Lower leg skin (tissue), 3 donors: Measurements from ENCODE around the gene ABAT.

ENCODE experiments used
- POLR2A ChIP-seq, 2 donors: fragments of 450-650 bp; IDR thresholded peaks; one replicate each; pipeline ENCODE4 v1.6.1; 2016 to 2017; ENCODE audit warnings: antibody characterized with exemption in 2 of 2, mild to moderate bottlenecking in 1 of 2, moderate library complexity in 1 of 2
- TF ChIP-seq, protein P1 (sequence below), 3 donors: fragments of 450-650 bp; IDR thresholded peaks; one replicate each; pipeline ENCODE4 v1.5.1; 2016; ENCODE audit warnings: antibody characterized with exemption in 3 of 3, mild to moderate bottlenecking in 3 of 3, moderate library complexity in 2 of 3

DNA sequence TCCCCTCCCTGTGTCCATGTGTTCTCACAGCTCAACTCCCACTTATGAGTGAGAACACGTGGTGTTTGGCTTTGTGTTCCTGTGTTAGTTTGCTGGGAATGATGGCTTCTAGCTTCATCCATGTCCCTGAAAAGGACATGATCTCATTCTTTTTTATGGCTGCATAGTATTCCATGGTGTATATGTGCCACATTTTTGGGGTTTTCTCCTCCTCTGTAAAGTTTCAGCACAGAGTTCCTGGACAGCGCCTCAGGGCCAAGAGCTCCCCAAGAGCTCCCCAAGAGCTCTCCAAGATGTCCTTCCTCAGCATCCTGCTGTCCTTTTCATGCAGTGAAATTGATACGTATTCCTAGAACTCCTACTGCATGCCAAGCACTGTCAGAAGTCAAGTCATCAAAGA is 6.9 kb upstream of the ABAT start:
- TF ChIP-seq, protein P1, sequence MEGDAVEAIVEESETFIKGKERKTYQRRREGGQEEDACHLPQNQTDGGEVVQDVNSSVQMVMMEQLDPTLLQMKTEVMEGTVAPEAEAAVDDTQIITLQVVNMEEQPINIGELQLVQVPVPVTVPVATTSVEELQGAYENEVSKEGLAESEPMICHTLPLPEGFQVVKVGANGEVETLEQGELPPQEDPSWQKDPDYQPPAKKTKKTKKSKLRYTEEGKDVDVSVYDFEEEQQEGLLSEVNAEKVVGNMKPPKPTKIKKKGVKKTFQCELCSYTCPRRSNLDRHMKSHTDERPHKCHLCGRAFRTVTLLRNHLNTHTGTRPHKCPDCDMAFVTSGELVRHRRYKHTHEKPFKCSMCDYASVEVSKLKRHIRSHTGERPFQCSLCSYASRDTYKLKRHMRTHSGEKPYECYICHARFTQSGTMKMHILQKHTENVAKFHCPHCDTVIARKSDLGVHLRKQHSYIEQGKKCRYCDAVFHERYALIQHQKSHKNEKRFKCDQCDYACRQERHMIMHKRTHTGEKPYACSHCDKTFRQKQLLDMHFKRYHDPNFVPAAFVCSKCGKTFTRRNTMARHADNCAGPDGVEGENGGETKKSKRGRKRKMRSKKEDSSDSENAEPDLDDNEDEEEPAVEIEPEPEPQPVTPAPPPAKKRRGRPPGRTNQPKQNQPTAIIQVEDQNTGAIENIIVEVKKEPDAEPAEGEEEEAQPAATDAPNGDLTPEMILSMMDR (IDR thresholded peaks at IDR 0.05) = no peak
- no peak for TF ChIP-seq POLR2A (IDR thresholded peaks at IDR 0.05)
